Fibroblast of the aortic adventitia (primary cell): ENCODE data around the gene SBF2. TPM values are rescaled to one million over a fixed set of nuclear protein-coding genes. Genes with fewer than 3 reads are reported as not detected.

Experiments
- DNase-seq: peaks from one replicate; pipeline ENCODE4 v3.0.0-alpha.2; 2010; ENCODE audit warnings: low read depth
- H3K4me3 ChIP-seq: 2 replicates; pipeline ENCODE4 v1.5.1; 2011; ENCODE audit warnings: low read depth, mild to moderate bottlenecking, control low read depth, low read length, moderate library complexity
- CTCF ChIP-seq: IDR thresholded peaks from 2 replicates; pipeline ENCODE4 v1.5.1; 2011; ENCODE audit warnings: mild to moderate bottlenecking, low read length, control low read depth, inconsistent platforms; ENCODE audit not compliant: insufficient read depth
- total RNA-seq: library from RNA; depleted of rRNA; stranded (reverse); fragments of >200 nt; gene quantifications from 2 replicates; pipeline ENCODE4 v1.2.3, GENCODE V29; 2012; ENCODE audit warnings: low replicate concordance

SBF2 gene
- total RNA-seq, 1 donor: 65.3 TPM

- TF ChIP-seq CTCF: peak; percentile 36
- peak; percentile 93 for DNase-seq
- peak within 1 kb of the TSS; percentile 96 for H3K4me3 ChIP-seq
These were observed 10.7 kb upstream of the SBF2 start, which contains the start of gene ADM for GRCh38 chr11:10304495-10305261. Gene ADM (plus strand): TSS chr11:10305073. CDS start chr11:10305701, 628 bp downstream.

DNA sequence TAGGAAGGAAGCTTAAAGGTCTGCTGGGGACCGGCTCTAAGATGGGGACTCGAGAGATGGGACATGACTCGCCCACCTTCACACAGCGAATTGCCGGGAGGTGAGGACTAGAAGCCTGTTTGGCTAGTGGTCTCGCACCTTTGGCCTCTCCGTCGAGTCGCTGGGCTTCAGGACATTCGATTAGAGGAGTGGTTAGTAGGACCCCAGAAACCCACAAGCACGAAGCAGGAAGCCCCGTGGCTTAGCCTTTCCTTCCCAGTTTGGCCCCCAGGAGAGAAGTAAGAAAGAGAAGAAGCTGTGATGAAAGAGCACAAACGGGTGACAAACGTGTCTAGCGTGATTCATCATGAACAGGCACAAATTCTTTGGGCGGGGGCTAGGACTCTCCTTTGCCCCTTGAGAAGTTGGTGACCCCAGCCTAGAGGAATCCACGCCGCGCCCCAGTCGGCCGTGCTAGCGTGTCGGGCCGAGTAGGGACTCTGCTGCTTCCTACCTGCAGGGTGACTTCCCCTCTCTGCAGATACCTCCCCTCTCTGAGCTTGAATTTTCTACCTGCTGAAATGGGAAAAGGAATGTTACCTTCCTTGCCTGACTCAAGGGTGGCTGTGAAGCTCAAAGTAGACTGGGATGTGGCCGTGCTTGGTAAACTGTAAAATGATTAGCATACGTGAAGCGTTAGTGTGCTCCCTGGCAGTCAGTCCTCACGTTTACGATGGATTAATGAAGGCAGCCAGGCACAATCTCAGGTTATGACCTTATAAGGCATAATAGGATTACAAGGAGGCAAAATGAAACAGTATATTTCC is 9.7 kb upstream of the SBF2 start:
- TF ChIP-seq CTCF: no peak
- peak; percentile 41 for DNase-seq
- H3K4me3 ChIP-seq: peak overlapping the region; percentile 96

- no peak for TF ChIP-seq CTCF
- peak overlapping the region; percentile 96 for H3K4me3 ChIP-seq
- peak; percentile 66 for DNase-seq
These were observed 8.9 kb upstream of the SBF2 start for GRCh38 chr11:10302744-10303557.

GRCh38 chr11:10302359-10302743 is 8.3 kb upstream of the SBF2 start:
- TF ChIP-seq CTCF: no peak
- peak; percentile 37 for DNase-seq
- peak overlapping the region; percentile 96 for H3K4me3 ChIP-seq

- DNase-seq: peak; percentile 68
- peak overlapping the region; percentile 96 for H3K4me3 ChIP-seq
- TF ChIP-seq CTCF: no peak
These were observed 7.8 kb upstream of the SBF2 start for GRCh38 chr11:10301656-10302358.

DNA sequence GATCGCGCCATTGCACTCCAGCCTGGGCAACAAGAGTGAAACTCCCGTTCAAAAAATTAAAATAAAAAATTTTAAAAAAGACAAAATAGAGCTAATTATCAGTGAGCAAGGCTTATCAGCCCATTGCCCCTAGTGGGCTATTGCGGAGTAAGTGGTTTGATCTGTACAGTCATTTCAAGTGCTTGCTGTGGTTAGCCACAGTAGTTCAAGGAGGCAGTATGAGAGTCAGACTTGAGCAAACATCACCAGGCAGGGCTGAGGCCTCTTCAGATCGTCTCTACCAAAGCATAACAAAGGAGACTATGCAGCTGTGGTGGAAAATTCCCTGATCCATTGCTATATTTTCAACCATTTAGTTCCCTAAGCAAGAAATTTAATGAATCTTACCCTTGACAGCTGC is 4.3 kb upstream of the SBF2 start:
- DNase-seq: peak; percentile 46
- TF ChIP-seq CTCF: peak; percentile 24
- H3K4me3 ChIP-seq: no peak overlapping the region
